NCI-H2107 treated with DMSO at 0.1 percent for 48 hours (cell line): ENCODE measurements around the gene MFAP3L.

Experiments
- DNase-seq: peaks from one replicate; lab custom pipeline; 2025; ENCODE audit not compliant: unreplicated experiment; lab: John Stamatoyannopoulos, UW

The MFAP3L gene

GRCh38 chr4:169987327-169988228 lies 38.6 kb downstream of the MFAP3L start:
- DNase-seq, result no peak

- DNase-seq, result no peak
These were observed 39.8 kb downstream of the MFAP3L start for GRCh38 chr4:169986369-169986768.

GRCh38 chr4:169985881-169986280 lies 40.3 kb downstream of the MFAP3L start:
- DNase-seq, result no peak

GRCh38 chr4:169984745-169985144 lies 41.5 kb downstream of the MFAP3L start:
- DNase-seq, result no peak

GRCh38 chr4:169984173-169984572 lies 42.0 kb downstream of the MFAP3L start:
- no peak for DNase-seq

- no peak for DNase-seq
These were observed 49.2 kb downstream of the MFAP3L start for GRCh38 chr4:169976951-169977350.

- DNase-seq, result no peak
These were observed 50.1 kb downstream of the MFAP3L start for GRCh38 chr4:169975838-169976796.

- no peak for DNase-seq
These were observed 50.9 kb downstream of the MFAP3L start for GRCh38 chr4:169975131-169975837.

GRCh38 chr4:169971456-169972015 lies 54.7 kb downstream of the MFAP3L start:
- no peak for DNase-seq

- no peak for DNase-seq
These were observed 57.2 kb downstream of the MFAP3L start for GRCh38 chr4:169968999-169969398.

GRCh38 chr4:169963998-169964397 lies 62.2 kb downstream of the MFAP3L start:
- DNase-seq, result no peak

GRCh38 chr4:169959254-169959653 lies 66.9 kb downstream of the MFAP3L start:
- no peak for DNase-seq

- no peak for DNase-seq
These were observed 67.6 kb downstream of the MFAP3L start for GRCh38 chr4:169958629-169959028.

- no peak for DNase-seq
These were observed 68.4 kb downstream of the MFAP3L start for GRCh38 chr4:169957785-169958184.

- no peak for DNase-seq
These were observed 69.9 kb downstream of the MFAP3L start for GRCh38 chr4:169956091-169956843.

- DNase-seq, result no peak
These were observed 70.7 kb downstream of the MFAP3L start for GRCh38 chr4:169955521-169955920.

- DNase-seq, result no peak
These were observed 73.8 kb downstream of the MFAP3L start for GRCh38 chr4:169952236-169953002.

- no peak for DNase-seq
These were observed 77.9 kb downstream of the MFAP3L start for GRCh38 chr4:169948271-169948670.

GRCh38 chr4:169945636-169946035 lies 80.6 kb downstream of the MFAP3L start:
- no peak for DNase-seq
